IPS-NIHi7 (cell line): ENCODE results near the gene TAC4.

ENCODE experiments used
- DNase-seq: peaks from one replicate; pipeline ENCODE4 v3.0.0; 2012; ENCODE audit warnings: mixed read lengths; ENCODE audit errors: extremely low spot score

Gene TAC4

DNA sequence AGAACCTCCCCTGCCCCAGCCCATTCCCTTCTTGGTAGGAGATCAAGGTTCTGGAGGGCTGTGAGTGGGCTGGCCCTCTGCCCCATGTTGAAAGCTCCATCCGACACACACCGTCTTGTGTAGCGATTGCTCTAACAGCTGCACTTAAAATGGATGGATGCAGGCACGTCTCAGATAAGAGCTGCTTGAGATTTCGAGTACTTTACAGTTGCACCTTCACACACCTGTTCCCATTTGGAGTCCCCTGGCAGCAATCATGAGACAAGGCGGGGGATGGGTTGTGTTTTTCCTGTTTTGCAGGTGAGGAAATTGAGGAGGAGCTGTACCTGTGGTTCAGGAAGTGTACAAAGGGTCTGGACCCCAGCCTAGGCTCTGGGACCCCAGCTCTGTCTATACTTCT lies 25.6 kb upstream of the TAC4 start:
- no peak for DNase-seq

DNA sequence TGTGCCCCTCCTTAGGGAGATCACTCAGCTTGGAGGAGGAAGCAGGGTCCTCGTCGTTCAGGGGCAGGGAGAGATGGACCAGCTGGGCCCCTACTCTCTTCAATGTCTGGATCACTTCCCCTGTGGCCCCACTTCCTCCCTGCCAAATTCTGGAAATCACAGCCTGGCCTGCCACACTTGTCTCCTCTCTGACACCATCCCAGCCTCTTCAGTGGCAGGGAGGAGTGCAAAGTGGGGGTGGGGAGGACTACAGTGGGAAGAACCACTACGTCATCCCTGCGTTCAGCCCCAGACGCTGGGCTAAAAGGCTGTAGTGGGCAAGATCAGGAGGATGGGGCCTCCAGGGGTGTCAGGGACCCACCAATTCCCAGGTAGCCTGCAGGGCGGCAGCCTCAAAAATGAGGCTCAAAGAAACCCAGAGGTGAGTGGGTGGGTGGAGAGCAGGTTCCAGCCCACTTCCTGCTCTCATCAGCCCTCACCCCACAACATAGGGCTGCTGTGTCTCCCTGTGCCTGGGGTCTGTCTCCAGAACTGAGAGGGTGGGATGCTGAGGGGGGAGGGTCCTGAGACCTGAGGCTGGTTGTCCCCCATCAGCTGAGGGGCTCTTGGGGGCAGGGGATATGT lies 25.0 kb upstream of the TAC4 start:
- no peak for DNase-seq

DNA sequence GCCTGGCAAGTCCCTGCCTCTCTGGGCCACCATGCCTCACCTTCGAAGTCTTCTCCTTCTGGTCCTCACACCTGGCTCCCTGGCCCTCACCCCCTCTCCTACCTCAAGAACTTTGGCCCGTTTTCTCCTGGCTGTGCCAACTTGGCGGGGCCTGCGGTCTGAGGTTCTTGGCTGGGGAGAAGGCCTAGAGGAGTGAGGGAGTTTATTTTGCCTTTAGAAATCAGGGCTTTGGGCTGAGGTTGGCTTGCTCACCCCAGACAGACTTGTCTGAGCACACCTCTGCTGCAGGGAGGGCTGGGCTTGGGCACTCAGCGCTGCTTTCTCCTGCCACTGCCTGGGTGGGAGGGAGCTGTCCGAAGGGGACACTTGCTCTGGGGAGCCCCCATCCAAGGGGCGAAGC lies 23.3 kb upstream of the TAC4 start:
- no peak for DNase-seq

DNA sequence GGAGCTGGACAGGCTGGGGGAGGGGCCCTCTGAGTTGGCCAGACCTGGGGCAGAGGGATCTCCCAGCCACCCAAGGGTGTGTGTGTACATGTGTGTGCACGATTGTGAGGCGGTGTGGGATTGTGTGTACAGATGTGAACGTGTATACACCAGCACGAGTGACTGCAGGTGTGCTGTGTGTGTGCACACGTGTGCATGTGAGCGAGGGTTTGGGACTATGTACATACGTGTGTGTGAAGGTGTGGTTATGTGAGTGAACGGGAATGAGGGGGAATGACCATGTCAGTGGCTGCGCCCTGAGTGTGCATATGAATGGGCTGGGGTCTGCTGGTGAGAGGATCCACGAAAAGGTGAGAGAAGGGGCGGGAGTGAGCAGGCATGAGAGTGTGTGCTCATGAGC lies 22.4 kb upstream of the TAC4 start:
- no peak for DNase-seq

DNA sequence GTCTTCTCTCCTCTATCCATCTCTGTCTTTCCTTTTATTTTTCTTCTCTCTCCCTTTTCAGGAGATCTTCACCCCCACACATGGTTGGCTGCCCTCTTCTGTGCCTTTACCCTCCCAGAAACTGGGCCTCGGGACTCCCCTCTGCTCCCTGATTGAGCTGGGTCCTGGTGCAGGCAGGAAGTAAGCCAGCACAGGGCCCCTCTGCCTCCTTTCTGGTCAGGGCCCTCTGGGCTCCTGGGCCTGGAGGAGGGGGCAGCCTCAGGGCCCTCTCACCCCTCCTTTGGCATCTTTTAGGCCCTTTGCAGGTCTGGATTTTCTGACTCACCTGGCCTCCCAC lies 21.1 kb upstream of the TAC4 start:
- DNase-seq, result no peak

DNA sequence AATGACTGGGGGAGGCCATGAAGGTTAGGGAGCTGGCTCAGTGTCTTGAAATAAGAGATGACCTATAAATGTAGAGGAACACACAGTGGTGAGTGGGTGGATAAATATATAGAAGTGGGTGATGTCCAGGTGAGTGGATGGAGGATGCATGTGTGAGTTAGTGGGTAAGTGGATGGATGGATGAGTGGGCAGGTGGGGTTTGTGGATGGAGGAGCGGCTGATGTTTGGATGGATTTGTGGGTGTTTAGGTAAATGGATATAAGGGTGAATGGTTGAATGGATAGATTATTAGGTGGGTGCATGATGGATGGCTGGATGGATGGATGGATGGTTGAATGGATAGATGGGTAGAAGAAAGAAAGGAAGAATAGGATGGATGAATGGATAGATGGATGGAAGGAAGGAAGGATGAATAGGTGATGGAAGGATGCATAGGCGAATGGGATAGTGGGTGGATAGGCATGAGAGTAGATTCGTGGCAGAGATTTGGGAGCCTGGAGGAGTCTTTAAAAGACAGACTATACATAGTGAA lies 19.1 kb upstream of the TAC4 start:
- no peak for DNase-seq

DNA sequence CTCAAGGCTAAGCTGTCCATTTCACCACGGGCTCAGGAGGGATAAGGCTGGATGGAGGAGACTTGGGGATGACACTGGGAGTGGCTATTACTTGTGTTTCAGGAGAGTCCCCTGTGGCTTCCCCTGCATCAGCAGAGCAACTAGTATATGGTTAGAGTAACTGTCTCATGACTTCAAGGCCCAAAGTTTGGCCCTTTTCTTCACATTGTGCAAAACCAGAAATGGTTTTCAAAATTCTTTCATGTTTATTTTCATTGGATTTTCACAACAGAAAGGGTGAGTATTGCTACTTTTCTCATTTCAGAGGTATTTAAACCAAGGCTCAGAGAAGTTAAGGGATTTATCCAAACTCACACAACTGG lies 18.1 kb upstream of the TAC4 start:
- no peak for DNase-seq

DNA sequence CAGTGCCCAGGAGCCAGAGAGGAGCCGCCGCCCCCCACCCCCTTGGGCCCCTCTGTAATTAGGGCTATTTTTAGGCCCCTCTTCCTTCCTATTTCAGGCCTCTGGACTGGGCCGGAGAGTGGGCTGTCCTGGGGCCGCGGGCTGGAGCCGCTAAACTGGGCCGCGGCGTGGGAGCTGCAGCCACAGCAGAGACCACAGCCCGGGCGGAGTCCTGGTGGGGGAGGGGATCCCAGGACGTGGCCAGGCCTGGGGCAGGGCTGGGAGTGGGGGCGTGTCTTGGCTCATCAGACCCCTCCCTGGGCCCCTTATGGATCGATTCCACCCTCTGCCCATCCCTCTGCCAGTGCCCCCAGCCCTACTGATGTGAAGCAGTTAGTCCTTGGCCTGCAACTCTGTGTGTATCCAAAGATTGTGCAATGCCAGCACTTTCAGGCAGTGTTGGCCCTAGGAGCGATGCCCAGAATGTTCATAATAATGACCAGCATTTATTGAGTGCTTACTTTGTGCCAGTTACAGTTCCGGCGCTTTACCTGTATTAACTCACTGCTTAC lies 15.0 kb upstream of the TAC4 start:
- no peak for DNase-seq

DNA sequence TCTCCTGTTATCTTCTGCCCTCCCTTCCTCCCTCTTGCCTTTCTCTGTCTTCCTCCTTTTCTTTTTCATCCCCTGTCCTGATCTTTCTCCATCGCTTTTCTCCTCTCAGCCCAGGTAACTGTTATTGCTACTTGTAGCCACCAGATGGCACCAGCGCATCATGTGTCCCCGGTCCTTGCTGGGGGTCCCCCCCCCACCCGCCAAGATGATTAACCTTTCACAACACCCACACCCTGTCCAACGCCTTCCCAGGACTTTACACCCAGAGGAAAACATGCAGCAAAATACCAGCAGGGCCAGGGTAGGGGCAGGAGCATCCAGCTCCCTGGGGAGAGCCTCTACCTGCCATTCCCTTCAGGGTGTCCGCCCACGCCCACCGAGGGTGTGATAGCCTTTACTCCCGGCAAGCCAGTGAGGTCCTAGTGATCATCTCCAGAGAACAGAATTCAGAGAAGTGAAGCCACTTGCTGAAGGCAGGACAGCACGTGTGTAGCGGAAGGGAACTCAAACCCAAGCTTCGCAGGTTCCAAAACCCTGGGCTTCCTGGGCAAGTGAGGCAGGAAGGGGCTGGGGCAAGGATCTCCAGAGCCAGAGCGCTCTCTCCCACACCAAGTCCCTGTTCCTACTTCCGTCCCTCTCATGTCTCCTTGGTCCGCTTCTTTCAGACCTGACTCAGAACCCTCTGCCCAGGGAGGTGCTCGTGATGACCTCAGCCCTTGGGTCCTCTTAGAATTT lies 13.4 kb upstream of the TAC4 start:
- peak; percentile 72 for DNase-seq

DNA sequence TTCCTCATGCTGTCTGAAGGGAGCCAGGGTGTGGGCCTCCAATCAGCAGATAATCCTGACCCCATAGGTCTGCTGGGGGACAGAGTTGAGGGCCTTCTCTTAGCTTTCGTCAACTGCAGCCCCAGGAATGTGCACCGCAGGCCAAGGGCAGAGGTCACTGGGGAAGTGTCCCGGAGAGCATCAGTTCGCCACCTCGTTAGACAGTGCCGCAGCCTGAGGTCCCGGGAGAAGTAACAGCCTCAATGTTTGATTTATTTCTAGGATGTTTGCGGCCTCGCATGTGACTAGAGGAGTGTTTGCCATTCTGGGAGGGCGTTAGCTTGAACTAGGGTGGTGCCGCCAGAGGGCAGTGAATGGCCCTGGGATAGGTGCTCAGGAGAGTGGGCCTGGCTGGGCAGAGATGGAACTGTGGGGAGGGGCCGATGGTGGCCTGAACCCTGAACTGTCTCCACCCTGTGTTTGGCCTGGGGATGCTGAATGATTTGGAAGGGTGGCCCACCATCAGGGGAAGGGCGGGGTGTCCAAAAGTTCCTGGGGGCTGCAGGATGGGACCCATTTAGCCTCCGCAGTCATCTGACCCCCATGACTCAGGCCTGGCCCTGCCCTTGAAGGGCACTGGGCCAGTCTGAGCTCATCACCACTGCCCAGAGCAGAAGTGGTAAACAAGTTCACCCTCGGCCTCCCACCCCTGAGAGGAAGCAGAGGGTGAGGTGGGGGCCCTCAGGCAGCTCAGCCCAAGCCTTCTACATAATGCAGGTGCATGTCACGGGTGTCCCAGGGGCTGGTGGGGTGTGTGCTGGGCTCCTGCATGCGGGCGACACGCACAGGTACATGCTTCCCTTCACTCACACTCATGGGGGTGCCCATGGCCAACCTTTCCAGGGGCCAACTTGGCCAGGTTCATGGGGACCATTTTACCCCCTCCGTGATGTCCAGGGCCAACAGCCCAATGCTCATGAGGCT lies 12.4 kb upstream of the TAC4 start:
- DNase-seq, result peak; percentile 53

DNA sequence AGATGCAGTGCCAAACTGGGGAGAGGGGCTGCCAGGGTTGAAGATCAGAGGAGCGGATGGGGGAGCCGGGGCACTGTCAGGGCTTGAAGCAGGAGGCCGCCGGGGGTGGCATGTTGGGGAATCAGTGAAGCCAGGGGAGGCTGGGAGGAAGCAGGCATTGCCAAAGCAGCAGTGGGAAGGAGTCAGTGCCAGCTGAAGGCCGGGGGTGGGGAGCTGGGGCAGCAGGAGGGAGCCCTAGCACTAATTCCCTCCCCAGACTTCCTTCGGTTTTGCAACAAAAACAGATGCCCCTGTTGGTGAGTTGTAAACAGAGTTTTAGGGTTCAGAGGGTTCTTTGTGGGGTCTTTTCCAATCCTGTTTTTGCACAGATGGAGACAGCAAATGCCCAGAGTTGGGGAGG lies 10.9 kb upstream of the TAC4 start:
- DNase-seq, result no peak

DNA sequence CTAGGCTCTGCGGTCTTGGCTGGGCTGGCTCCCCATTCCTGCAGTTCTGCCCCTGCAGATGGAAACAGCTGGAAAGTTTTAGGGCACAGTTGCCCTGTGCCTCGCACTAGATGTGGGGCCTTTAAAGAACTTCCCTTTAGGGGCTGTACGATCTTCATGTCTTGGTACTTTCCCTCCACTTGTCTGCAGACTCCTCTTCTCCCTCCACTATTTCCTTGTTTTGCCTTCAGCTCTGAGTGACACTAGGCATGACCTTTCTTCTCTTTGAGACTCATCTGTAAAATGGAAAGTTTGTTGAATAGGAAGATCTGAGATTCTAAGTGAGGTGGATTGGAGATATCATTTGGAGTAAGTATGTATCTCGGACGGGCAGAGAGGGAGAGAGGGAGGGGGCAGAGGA lies 6.3 kb upstream of the TAC4 start:
- no peak for DNase-seq

DNA sequence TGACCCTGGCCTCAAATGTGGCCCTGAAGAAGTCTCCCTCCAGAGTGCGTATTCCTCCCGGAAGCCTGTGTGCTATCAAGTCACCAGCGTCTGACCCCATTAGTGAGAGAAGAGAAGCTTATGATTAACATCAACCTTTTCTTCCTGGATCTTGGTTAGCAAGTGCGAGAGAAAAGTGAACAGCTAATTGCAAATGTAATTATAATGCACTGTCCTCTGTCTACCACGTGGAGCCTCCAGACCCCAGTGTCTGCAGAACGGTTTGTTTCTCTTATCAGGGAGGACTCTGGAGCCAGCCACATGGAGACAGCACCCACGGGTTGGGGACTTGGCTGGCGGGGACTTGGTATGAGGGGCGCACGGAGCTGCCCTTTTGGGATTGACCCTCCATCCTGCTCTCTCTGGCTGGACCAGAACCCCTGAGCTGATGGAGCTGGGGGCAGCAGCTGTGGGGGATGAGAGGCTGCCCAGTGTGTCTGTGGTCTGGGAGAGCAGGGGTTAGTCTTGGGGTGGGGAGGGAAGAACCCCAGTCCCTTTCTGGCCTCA lies 5.7 kb upstream of the TAC4 start:
- DNase-seq, result no peak

DNA sequence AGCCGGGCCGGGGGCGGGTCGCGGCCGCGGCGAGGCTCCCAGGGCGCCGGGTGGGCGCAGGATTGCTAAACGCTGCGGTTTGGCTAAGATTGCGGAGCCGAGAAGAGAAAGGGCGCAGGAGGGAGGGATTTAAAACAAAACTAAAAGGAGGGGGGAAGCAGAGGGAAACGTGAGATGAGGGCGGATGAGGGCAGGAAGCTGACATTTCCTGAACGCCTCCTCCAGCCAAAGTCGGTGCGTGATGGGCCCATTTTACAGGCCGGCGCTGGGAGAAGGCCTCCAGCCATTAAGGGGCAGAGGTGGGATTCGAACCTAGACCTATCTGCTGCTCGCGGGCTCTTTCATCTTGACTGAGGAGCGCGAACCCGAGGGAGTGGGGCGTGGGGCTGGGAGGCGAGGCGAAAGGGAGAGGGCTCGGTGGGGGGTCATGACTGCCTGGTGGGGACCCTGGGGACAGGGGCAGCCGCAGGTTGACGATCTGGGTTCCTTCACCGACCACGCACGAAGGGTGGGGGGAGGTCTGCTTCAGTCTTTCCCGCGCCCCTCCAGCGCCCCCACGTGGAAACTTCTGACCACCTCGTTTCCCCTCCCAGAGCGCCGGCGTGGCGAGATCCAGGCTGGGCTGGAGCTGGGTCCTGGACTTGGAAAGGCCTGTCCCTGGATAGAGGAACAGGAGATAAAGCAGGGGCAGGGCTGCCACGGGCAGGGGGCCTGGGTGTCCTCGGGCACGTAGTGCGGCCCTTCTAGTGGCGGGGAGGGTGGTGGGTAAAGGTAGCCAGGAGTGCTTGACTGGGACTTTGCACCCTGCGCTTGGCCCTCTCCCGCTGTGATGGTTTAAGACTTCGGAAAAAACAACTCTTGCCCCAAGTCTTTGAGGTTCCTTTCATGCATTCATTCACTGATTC lies 3.8 kb upstream of the TAC4 start:
- DNase-seq, result peak; percentile 74

DNA sequence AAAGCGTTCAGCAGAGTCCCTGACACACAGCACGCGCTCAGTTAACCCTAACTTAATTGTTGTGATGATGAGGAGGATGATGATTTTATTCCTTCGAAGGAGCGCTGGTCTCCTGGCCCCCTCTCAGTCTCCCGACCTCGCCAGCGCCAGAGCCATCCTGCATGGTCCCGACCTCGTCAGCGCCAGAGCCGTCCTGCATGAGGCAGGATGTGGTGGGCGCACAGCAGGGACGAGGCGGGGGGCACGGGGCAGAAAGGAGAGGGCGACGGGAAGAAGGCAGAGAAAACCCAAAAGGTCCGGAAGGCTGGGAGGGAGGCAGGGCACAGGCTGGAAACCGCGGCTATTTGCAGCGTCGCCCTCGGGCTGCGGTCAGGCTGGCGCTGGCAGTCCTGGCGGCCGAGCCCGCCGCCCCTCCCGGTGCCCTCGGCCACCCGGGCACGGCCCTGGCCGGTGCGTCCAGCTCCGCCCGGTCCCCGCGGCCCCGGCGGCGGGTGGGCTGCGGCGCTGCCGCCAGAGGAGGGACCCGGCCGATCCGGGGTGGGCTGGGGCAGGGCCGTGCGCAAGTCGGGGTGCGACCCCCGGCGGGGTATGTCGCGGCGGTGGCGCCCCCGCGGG lies 3.0 kb upstream of the TAC4 start:
- no peak for DNase-seq

DNA sequence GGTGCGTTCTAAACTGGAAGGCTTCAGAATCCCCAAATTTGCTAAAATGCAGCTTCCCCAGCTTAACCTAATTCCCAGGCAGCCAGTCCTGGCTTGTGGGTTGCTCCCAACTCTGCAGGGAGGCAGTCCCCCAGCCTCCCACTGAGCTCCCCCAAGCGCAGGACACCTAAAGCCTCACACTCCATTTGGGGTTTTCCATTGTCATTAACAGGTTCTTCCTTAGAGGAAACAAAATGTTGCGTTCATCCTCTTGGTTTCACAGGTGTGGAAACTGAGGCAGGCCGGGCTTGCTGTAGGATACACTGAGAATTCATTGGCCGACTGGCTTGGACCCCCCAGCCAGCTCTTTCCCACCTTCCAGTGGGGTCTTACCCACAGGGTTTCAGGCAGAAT lies 2.3 kb upstream of the TAC4 start:
- DNase-seq, result no peak

DNA sequence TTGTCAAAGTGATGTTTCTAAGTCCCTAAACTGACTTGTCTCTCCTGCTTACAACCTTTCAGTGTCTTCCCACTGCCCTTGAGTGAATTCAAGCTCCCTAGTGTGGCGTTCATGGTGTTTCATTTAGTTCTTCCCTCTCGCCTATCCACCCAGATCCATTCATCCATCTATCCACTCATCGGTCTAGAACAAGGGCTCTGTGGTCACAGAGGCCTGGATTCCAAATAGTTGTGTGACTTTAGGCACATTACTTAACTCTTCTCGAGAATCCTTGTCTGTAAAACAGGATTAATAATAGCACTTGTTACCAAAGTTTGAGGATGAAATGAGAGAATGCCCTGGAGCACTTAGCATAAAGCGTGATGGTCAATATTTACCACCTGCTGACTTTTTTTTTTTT lies 870 bp upstream of the TAC4 start:
- no peak for DNase-seq

DNA sequence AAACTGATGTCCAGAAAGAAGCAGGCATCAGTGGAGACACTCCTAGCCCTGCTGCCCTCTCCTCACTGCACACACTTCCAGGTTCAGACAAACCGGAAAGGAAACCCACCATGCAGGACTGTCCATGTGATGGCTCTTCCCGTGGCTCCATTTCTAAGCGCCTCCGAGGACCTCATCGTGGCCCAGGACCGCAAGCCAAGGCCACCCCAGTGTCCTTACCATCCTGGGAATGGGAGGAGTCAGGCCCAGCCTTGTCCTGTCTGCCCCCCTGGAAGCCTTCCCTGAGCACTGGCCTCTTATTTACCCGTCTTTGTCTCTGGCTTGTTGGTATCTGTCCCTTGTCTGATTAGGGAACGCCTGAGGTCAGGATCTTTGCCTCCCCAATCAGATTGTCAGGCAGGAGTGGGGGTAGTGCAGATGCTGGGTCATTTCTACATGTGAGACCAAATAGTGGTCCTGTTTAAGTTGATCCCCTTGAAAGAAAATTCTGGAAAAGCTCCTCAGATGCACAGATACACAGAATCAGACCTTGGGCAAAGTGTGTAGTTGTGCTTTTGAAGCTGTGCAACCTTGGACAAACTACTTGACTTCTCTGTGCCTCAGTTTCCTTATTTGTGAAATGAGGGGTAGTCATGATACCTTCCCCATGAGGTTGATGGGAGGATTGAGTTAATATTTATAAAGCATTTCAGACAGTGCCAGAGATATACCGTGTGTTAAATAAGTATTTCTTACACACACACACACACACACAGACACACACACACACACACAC lies 744 bp downstream of the TAC4 start:
- no peak for DNase-seq

DNA sequence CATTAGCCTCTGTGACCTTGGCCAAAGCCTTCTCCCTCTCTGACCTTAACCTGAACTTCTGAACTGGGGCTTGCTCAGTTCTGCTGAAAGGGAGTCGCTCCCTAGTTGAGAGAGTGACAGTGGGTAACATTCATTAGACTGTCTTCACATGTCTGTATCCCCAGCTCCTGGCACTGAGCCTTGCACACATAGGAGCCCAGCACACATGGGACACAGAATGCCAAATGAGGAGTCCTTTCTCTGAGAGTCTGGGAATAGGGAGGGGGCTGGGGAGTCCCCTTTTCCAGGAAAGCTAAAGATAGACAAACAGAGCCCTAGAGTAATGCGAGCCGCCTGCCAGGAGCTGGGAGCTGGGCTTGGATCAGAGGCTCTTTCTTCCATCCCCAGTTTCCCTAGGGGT lies 2.5 kb downstream of the TAC4 start:
- DNase-seq, result no peak
